PC-3 (cell line): ENCODE results near the gene PLCXD1. TPM values are rescaled to one million over a fixed set of nuclear protein-coding genes. Genes with fewer than 3 reads are reported as not detected.
A peak's percentile ranks its signal among the peaks of the same experiment; 100 is the strongest.

ENCODE experiments used
- ATAC-seq: fragments of 200-7000 bp; cut with Tn5 transposase; 2 replicates; pipeline ENCODE4 v1.9.1; 2020; ENCODE audit warnings: mild to moderate bottlenecking, moderate library complexity
- BruUV-seq: library from RNA; stranded (reverse); fragments of 400-500 nt; replicated peaks from 2 replicates; lab custom pipeline; 2021; lab: Mats Ljungman, UMichigan
- CTCF ChIA-PET: fragments of 300-600 bp; sonication (Branson Sonifier 250); formaldehyde crosslinking; loops from one replicate; lab custom pipeline; 2022; ENCODE audit warnings: antibody characterized with exemption; lab: Charles Lee
- POLR2A ChIA-PET: fragments of 300-600 bp; sonication (Branson Sonifier 250); formaldehyde crosslinking; loops from one replicate; lab custom pipeline; 2022; ENCODE audit warnings: antibody characterized with exemption; ENCODE audit not compliant: unreplicated experiment; lab: Charles Lee
- DNase-seq: peaks from one replicate; pipeline ENCODE4 v3.0.0-alpha.2; 2015
- H2AFZ ChIP-seq: fragments of 300-600 bp; sonication (generic); 2 replicates; pipeline ENCODE4 v1.6.0; 2016; ENCODE audit warnings: antibody characterized with exemption, low read length
- H3F3A ChIP-seq: fragments of 300-600 bp; sonication (generic); one replicate; pipeline ENCODE4 v1.6.0; 2017; ENCODE audit warnings: antibody characterized with exemption, low read length, control low read depth, mild to moderate bottlenecking; ENCODE audit not compliant: unreplicated experiment
- H3K27ac ChIP-seq: fragments of 300-600 bp; sonication (generic); 2 replicates; pipeline ENCODE4 v1.5.1; 2016; ENCODE audit warnings: mild to moderate bottlenecking, low read length
- H3K27me3 ChIP-seq: fragments of 300-600 bp; sonication (generic); 2 replicates; pipeline ENCODE4 v1.6.1; 2016; ENCODE audit warnings: low read length, mixed read lengths
- H3K36me3 ChIP-seq: fragments of 300-600 bp; sonication (generic); 2 replicates; pipeline ENCODE4 v1.6.1; 2016; ENCODE audit warnings: low read depth, mixed run types, low read length, mixed read lengths
- H3K4me1 ChIP-seq: fragments of 300-600 bp; sonication (generic); 2 replicates; pipeline ENCODE4 v1.5.1; 2016; ENCODE audit warnings: low read length; ENCODE audit not compliant: insufficient read depth
- H3K4me2 ChIP-seq: fragments of 300-600 bp; sonication (generic); 2 replicates; pipeline ENCODE4 v1.6.0; 2016; ENCODE audit warnings: low read length
- H3K4me3 ChIP-seq: fragments of 300-600 bp; sonication (generic); 2 replicates; pipeline ENCODE4 v1.5.1; 2016; ENCODE audit warnings: mild to moderate bottlenecking, low read length, mixed read lengths
- H3K79me2 ChIP-seq: fragments of 300-600 bp; sonication (generic); 2 replicates; pipeline ENCODE4 v1.6.1; 2017; ENCODE audit warnings: low read length, mixed read lengths
- H3K9ac ChIP-seq: fragments of 300-600 bp; sonication (generic); 2 replicates; pipeline ENCODE4 v1.6.0; 2016; ENCODE audit warnings: mild to moderate bottlenecking, low read length
- H3K9me2 ChIP-seq: fragments of 300-600 bp; sonication (generic); replicated peaks from 2 replicates; pipeline ENCODE4 v1.6.1; 2016; ENCODE audit warnings: mixed run types, low read length, mixed read lengths
- H3K9me3 ChIP-seq: fragments of 300-600 bp; sonication (generic); 2 replicates; pipeline ENCODE4 v1.6.1; 2016; ENCODE audit warnings: low read length, mixed read lengths
- H4K20me1 ChIP-seq: fragments of 300-600 bp; sonication (generic); 2 replicates; pipeline ENCODE4 v1.6.1; 2016; ENCODE audit warnings: low read length, mixed read lengths
- CTCF ChIP-seq: fragments of 300-600 bp; sonication (generic); conservative IDR thresholded peaks from 2 replicates; pipeline ENCODE4 v1.5.1; 2017; ENCODE audit warnings: antibody characterized with exemption, low read depth, mild to moderate bottlenecking, low read length
- EZH2 ChIP-seq: fragments of 300-600 bp; sonication (generic); IDR thresholded peaks from one replicate; pipeline ENCODE4 v1.6.1; 2017; ENCODE audit warnings: antibody characterized with exemption, mild to moderate bottlenecking, low read length; ENCODE audit not compliant: unreplicated experiment
- EZH2phosphoT487 ChIP-seq: fragments of 300-600 bp; sonication (generic); IDR thresholded peaks from 2 replicates; pipeline ENCODE4 v1.6.1; 2018; ENCODE audit warnings: mild to moderate bottlenecking, antibody characterized with exemption, low read length, borderline replicate concordance
- intact Hi-C: fragments of 100-400 bp; cut with micrococcal nuclease; formaldehyde crosslinking; loops from 2 replicates; pipeline ENCODE4 v1.9.0; 2023
- total RNA-seq: library from RNA; depleted of rRNA; stranded (reverse); fragments of >200 nt; gene quantifications from 2 replicates; pipeline ENCODE4 v1.2.3, GENCODE V29; 2014

Gene PLCXD1
- total RNA-seq, 1 experiment from 2014 or later = 25.7 TPM

- TSS peak; percentile 50 for BruUV-seq
- no peak for TF ChIP-seq CTCF
- no peak for TF ChIP-seq EZH2
- no peak for TF ChIP-seq EZH2phosphoT487
- Histone ChIP-seq H3K27me3 (no peaks in the 10 kb centered on the region), H3F3A (no peaks in the 10 kb centered on the region), H4K20me1 (no peaks in the 10 kb centered on the region), H3K79me2 (no peaks in the 10 kb centered on the region), H3K4me2 (peak within 1 kb of the TSS; percentile 90), H3K36me3 (no peaks in the 10 kb centered on the region), H3K9me3 (no peaks in the 10 kb centered on the region), H3K27ac (peak within 1 kb of the TSS; percentile 48; the same call in 1 of the 2 replicates), H3K4me1 (0 out of 2 replicates have a peak, but pooled peaks cover 4% of the 10 kb centered on the region), H2AFZ (peak within 1 kb of the TSS; percentile 79), H3K9ac (peak within 1 kb of the TSS; percentile 80), H3K4me3 (peak within 1 kb of the TSS; percentile 79), H3K9me2 (no peaks in the 10 kb centered on the region)
- ATAC-seq (peak; percentile 77), DNase-seq (peak; percentile 97)
- intact Hi-C loops = loop anchor here (5.0 kb wide), 1 partner anchor 37 kb away; the partner anchor contains the start of gene PLCXD1
- ChIA-PET POLR2A (no interaction called here), CTCF (no interaction called here)
Measured at GRCh38 chrX:318739-319578, 37.8 kb downstream of the PLCXD1 start, which contains the start of gene GTPBP6. TSS of gene GTPBP6 (minus strand) at chrX:318796. CDS start at chrX:318787, 9 bp downstream.

- Histone ChIP-seq H2AFZ (peak overlapping the region; percentile 57; the same call in 1 of the 2 replicates), H3K27ac (no peak overlapping the region)
- intact Hi-C loops = loop anchor here (5.0 kb wide), 1 partner anchor 37 kb away; the partner anchor contains the start of gene PLCXD1
Measured at GRCh38 chrX:319579-320125, 38.5 kb downstream of the PLCXD1 start.

More at GRCh38 chrX:319579-320125, 38.5 kb downstream of the PLCXD1 start:
- Histone ChIP-seq H3K9me3 (no peaks in the 10 kb centered on the region), H4K20me1 (no peaks in the 10 kb centered on the region), H3K36me3 (no peaks in the 10 kb centered on the region), H3K4me3 (peak overlapping the region; percentile 79), H3K27me3 (no peaks in the 10 kb centered on the region), H3K9ac (peak overlapping the region; percentile 80), H3K4me2 (peak overlapping the region; percentile 90), H3K79me2 (no peaks in the 10 kb centered on the region), H3F3A (no peaks in the 10 kb centered on the region), H3K9me2 (no peaks in the 10 kb centered on the region), H3K4me1 (0 out of 2 replicates have a peak, but pooled peaks cover 4% of the 10 kb centered on the region)
- no peak for ATAC-seq
- POLR2A ChIA-PET = no interaction called here
- DNase-seq = no peak
- no TSS peak for BruUV-seq
- CTCF ChIA-PET = no interaction called here
- TF ChIP-seq EZH2 = no peak
- TF ChIP-seq CTCF = no peak
- TF ChIP-seq EZH2phosphoT487 = no peak
